Measurements from ENCODE around the gene MROH2A.

The MROH2A gene

GRCh38 chr2:233801357-233802131, 23.4 kb downstream of the MROH2A start:
- no peak for DNase-seq

- DNase-seq, result no peak
Measured at GRCh38 chr2:233802132-233802815, 24.1 kb downstream of the MROH2A start.

GRCh38 chr2:233803292-233803911, 25.3 kb downstream of the MROH2A start:
- DNase-seq, result no peak

GRCh38 chr2:233803994-233804393, 25.9 kb downstream of the MROH2A start:
- DNase-seq, result no peak

- DNase-seq, result no peak
Measured at GRCh38 chr2:233807215-233807865, 29.2 kb downstream of the MROH2A start.

GRCh38 chr2:233807966-233808935, 30.1 kb downstream of the MROH2A start:
- no peak for DNase-seq

- no peak for DNase-seq
Measured at GRCh38 chr2:233810385-233810784, 32.3 kb downstream of the MROH2A start.

- no peak for DNase-seq
Measured at GRCh38 chr2:233811087-233811486, 33.0 kb downstream of the MROH2A start.

- DNase-seq, result no peak
Measured at GRCh38 chr2:233811732-233812131, 33.6 kb downstream of the MROH2A start.

- no peak for DNase-seq
Measured at GRCh38 chr2:233813236-233814055, 35.3 kb downstream of the MROH2A start.

GRCh38 chr2:233814056-233814835, 36.1 kb downstream of the MROH2A start:
- DNase-seq, result no peak

GRCh38 chr2:233815861-233816260, 37.7 kb downstream of the MROH2A start:
- no peak for DNase-seq

GRCh38 chr2:233816334-233816733, 38.2 kb downstream of the MROH2A start:
- DNase-seq, result no peak

GRCh38 chr2:233816771-233817170, 38.6 kb downstream of the MROH2A start:
- DNase-seq, result no peak

GRCh38 chr2:233817361-233817911, 39.3 kb downstream of the MROH2A start:
- DNase-seq, result no peak

GRCh38 chr2:233817995-233818638, 40.0 kb downstream of the MROH2A start:
- no peak for DNase-seq

GRCh38 chr2:233818639-233819621, 40.8 kb downstream of the MROH2A start:
- no peak for DNase-seq
